Naive thymus-derived CD8-positive, alpha-beta T cell (primary cell): ENCODE results near the gene HSPB3. TPM values are rescaled to one million over a fixed set of nuclear protein-coding genes. Genes with fewer than 3 reads are reported as not detected.
A peak's percentile ranks its signal among the peaks of the same experiment; 100 is the strongest.

Experiments used
- ATAC-seq, 2 donors: fragments of 150-1000 bp; cut with Tn5 transposase in 1 of 2; sonication (Bioruptor Pico), chemical (Tn5 transposase) in 1 of 2; 1 replicate in 1 of 2; 2 replicates in 1 of 2; pipeline ENCODE4 v1.10.0; 2021; ENCODE audit warnings: mild to moderate bottlenecking in 2 of 2, moderate library complexity in 2 of 2
- POLR2A ChIA-PET: fragments of 350-600 bp; sonication (Branson Sonifier 250); formaldehyde crosslinking; loops from one replicate; lab custom pipeline; 2021; ENCODE audit warnings: antibody characterized with exemption; lab: Charles Lee
- DNase-seq, 10 donors: peaks; one replicate each; pipeline versions ENCODE4 v3.0.0 to v3.0.0-alpha.2; 2020 to 2022
- H3K27ac Mint-ChIP-seq, 10 donors: one replicate each; pipeline ENCODE4 v1.8.0; 2020 to 2022; ENCODE audit warnings: mild to moderate bottlenecking in 10 of 10, mixed read lengths in 10 of 10, moderate library complexity in 4 of 10, inconsistent platforms in 1 of 10
- H3K27me3 Mint-ChIP-seq, 5 donors: one replicate each; pipeline ENCODE4 v1.8.0; 2021 to 2022; ENCODE audit warnings: mixed read lengths in 5 of 5
- H3K36me3 Mint-ChIP-seq, 3 donors: one replicate each; pipeline ENCODE4 v1.8.0; 2020 to 2022; ENCODE audit warnings: mixed read lengths in 3 of 3, mild to moderate bottlenecking in 2 of 3, inconsistent platforms in 1 of 3
- H3K4me1 Mint-ChIP-seq, 4 donors: one replicate each; pipeline ENCODE4 v1.8.0; 2021 to 2022; ENCODE audit warnings: mixed read lengths in 4 of 4
- H3K4me3 Mint-ChIP-seq, 10 donors: one replicate each; pipeline ENCODE4 v1.8.0; 2020 to 2022; ENCODE audit warnings: mild to moderate bottlenecking in 10 of 10, mixed read lengths in 10 of 10, moderate library complexity in 6 of 10, inconsistent platforms in 1 of 10
- H3K9me3 Mint-ChIP-seq, 9 donors: one replicate each; pipeline ENCODE4 v1.8.0; 2020 to 2022; ENCODE audit warnings: mixed read lengths in 9 of 9, mild to moderate bottlenecking in 3 of 9, inconsistent platforms in 1 of 9, moderate library complexity in 1 of 9
- polyA plus RNA-seq, 3 donors: library from polyadenylated mRNA; unstranded; fragments of 300-500 nt; fragmentation: Illumina TruSeq; gene quantifications; one replicate each; pipeline ENCODE4 v1.2.3, GENCODE V29; 2021
- total RNA-seq, 8 experiments: library from RNA in 2 of 8; stranded (reverse) in 2 of 8; gene quantifications; one replicate each; pipeline ENCODE4 v1.2.3 and lab custom pipeline; 2021 to 2026

The HSPB3 gene
- total and polyA plus RNA-seq, 5 experiments from 2014 or later: not detected

- H3K9me3 Mint-ChIP-seq: peaks cover 0 to 2% (median 0%) of the 10 kb centered on the region in 9 donors
- H3K4me1 Mint-ChIP-seq: peaks cover 6 to 27% (median 17%) of the 10 kb centered on the region in 4 donors
- POLR2A ChIA-PET: interaction anchor here (0.6 to 1.3 kb wide), 2 partner anchors 48 to 130 kb away, joined by 3 to 4 read pairs; partner anchors contain the start of gene ARL15
- H3K36me3 Mint-ChIP-seq: no peaks in the 10 kb centered on the region
- H3K4me3 Mint-ChIP-seq: peak overlapping the region; percentile 30 to 83 (median 57)
- DNase-seq (peak in 3 of 10 donors; percentile 13 to 39 (median 37)), ATAC-seq (peak; percentile 66 to 76)
- H3K27ac Mint-ChIP-seq: peak overlapping the region; percentile 41 to 88 (median 72)
- H3K27me3 Mint-ChIP-seq: no peaks in the 10 kb centered on the region
Measured at GRCh38 chr5:54440456-54440893, 15.0 kb upstream of the HSPB3 start.

GRCh38 chr5:54442271-54442670 lies 13.2 kb upstream of the HSPB3 start:
- Mint-ChIP-seq H3K36me3 (no peaks in the 10 kb centered on the region), H3K4me3 (no peak overlapping the region), H3K4me1 (peaks cover 6 to 27% (median 17%) of the 10 kb centered on the region in 4 donors), H3K27ac (peak overlapping the region in 1 of 10 donors; percentile 33), H3K27me3 (no peaks in the 10 kb centered on the region), H3K9me3 (no peaks in the 10 kb centered on the region)
- POLR2A ChIA-PET: no interaction called here
- DNase-seq (no peak), ATAC-seq (no peak)

- Mint-ChIP-seq H3K36me3 (no peaks in the 10 kb centered on the region), H3K27me3 (no peaks in the 10 kb centered on the region), H3K27ac (no peak overlapping the region), H3K4me3 (no peak overlapping the region), H3K4me1 (peaks cover 6 to 27% (median 17%) of the 10 kb centered on the region in 4 donors), H3K9me3 (no peaks in the 10 kb centered on the region)
- no peak for DNase-seq
- ATAC-seq: no peak
- POLR2A ChIA-PET: no interaction called here
Measured at GRCh38 chr5:54443270-54443669, 12.2 kb upstream of the HSPB3 start.

- ATAC-seq (no peak), DNase-seq (no peak)
- H3K27me3 Mint-ChIP-seq: no peaks in the 10 kb centered on the region
- POLR2A ChIA-PET: no interaction called here
- H3K27ac Mint-ChIP-seq: no peak overlapping the region
- no peaks in the 10 kb centered on the region for H3K9me3 Mint-ChIP-seq
- H3K4me1 Mint-ChIP-seq: peaks cover 0 to 13% (median 6%) of the 10 kb centered on the region in 4 donors
- no peak overlapping the region for H3K4me3 Mint-ChIP-seq
- H3K36me3 Mint-ChIP-seq: no peaks in the 10 kb centered on the region
Measured at GRCh38 chr5:54445691-54446378, 9.7 kb upstream of the HSPB3 start.

GRCh38 chr5:54446379-54446732 lies 9.1 kb upstream of the HSPB3 start:
- H3K4me1 Mint-ChIP-seq: peaks cover 0 to 8% (median 2%) of the 10 kb centered on the region in 4 donors
- no peaks in the 10 kb centered on the region for H3K27me3 Mint-ChIP-seq
- no peaks in the 10 kb centered on the region for H3K36me3 Mint-ChIP-seq
- ATAC-seq (no peak), DNase-seq (no peak)
- POLR2A ChIA-PET: no interaction called here
- H3K4me3 Mint-ChIP-seq: no peak overlapping the region
- no peak overlapping the region for H3K27ac Mint-ChIP-seq
- no peaks in the 10 kb centered on the region for H3K9me3 Mint-ChIP-seq

GRCh38 chr5:54449923-54450322 lies 5.6 kb upstream of the HSPB3 start:
- POLR2A ChIA-PET: no interaction called here
- H3K9me3 Mint-ChIP-seq: no peaks in the 10 kb centered on the region
- no peaks in the 10 kb centered on the region for H3K36me3 Mint-ChIP-seq
- H3K27me3 Mint-ChIP-seq: peaks cover under 1 to 3% (median 2%) of the 10 kb centered on the region in 5 donors
- no peaks in the 10 kb centered on the region for H3K4me1 Mint-ChIP-seq
- ATAC-seq (no peak), DNase-seq (no peak)
- no peak overlapping the region for H3K27ac Mint-ChIP-seq
- no peak overlapping the region for H3K4me3 Mint-ChIP-seq

- Mint-ChIP-seq H3K4me3 (no peak overlapping the region), H3K27ac (no peak overlapping the region), H3K36me3 (no peaks in the 10 kb centered on the region), H3K27me3 (peaks cover 2 to 8% (median 4%) of the 10 kb centered on the region in 5 donors), H3K4me1 (no peaks in the 10 kb centered on the region), H3K9me3 (no peaks in the 10 kb centered on the region)
- DNase-seq: no peak
- no peak for ATAC-seq
- POLR2A ChIA-PET: no interaction called here
Measured at GRCh38 chr5:54450542-54450941, 5.0 kb upstream of the HSPB3 start.

- H3K4me3 Mint-ChIP-seq: no peak overlapping the region
- H3K36me3 Mint-ChIP-seq: no peaks in the 10 kb centered on the region
- POLR2A ChIA-PET: no interaction called here
- no peaks in the 10 kb centered on the region for H3K4me1 Mint-ChIP-seq
- no peak for DNase-seq
- no peak overlapping the region for H3K27ac Mint-ChIP-seq
- peaks cover 3 to 14% (median 8%) of the 10 kb centered on the region in 5 donors for H3K27me3 Mint-ChIP-seq
- H3K9me3 Mint-ChIP-seq: no peaks in the 10 kb centered on the region
- ATAC-seq: no peak
Measured at GRCh38 chr5:54453046-54453445, 2.5 kb upstream of the HSPB3 start.

GRCh38 chr5:54454602-54455001 lies 897 bp upstream of the HSPB3 start:
- Mint-ChIP-seq H3K27me3 (peaks cover 3 to 16% (median 13%) of the 10 kb centered on the region in 5 donors), H3K4me3 (no peak overlapping the region), H3K9me3 (peaks cover 0 to under 1% (median 0%) of the 10 kb centered on the region in 9 donors), H3K36me3 (no peaks in the 10 kb centered on the region), H3K27ac (no peak overlapping the region), H3K4me1 (no peaks in the 10 kb centered on the region)
- POLR2A ChIA-PET: no interaction called here
- ATAC-seq (no peak), DNase-seq (no peak)

GRCh38 chr5:54457094-54457862 lies 1.8 kb downstream of the HSPB3 start:
- no peak for ATAC-seq
- Mint-ChIP-seq H3K4me1 (no peaks in the 10 kb centered on the region), H3K36me3 (peaks cover 0 to 19% (median 0%) of the 10 kb centered on the region in 3 donors), H3K9me3 (peaks cover 4 to 26% (median 19%) of the 10 kb centered on the region in 9 donors), H3K27me3 (peaks cover 8 to 25% (median 14%) of the 10 kb centered on the region in 5 donors), H3K27ac (no peak overlapping the region), H3K4me3 (no peak overlapping the region)
- DNase-seq: no peak
- POLR2A ChIA-PET: no interaction called here

- Mint-ChIP-seq H3K9me3 (peaks cover 4 to 30% (median 19%) of the 10 kb centered on the region in 9 donors), H3K4me1 (no peaks in the 10 kb centered on the region), H3K27me3 (peaks cover 8 to 25% (median 13%) of the 10 kb centered on the region in 5 donors), H3K4me3 (no peak overlapping the region), H3K27ac (no peak overlapping the region), H3K36me3 (peaks cover 0 to 22% (median 0%) of the 10 kb centered on the region in 3 donors)
- no peak for ATAC-seq
- DNase-seq: no peak
- POLR2A ChIA-PET: no interaction called here
Measured at GRCh38 chr5:54458221-54458620, 2.7 kb downstream of the HSPB3 start.

- no peak overlapping the region for H3K4me3 Mint-ChIP-seq
- POLR2A ChIA-PET: no interaction called here
Measured at GRCh38 chr5:54460181-54460919, 4.9 kb downstream of the HSPB3 start.

More at GRCh38 chr5:54460181-54460919, 4.9 kb downstream of the HSPB3 start:
- Mint-ChIP-seq H3K27me3 (peaks cover 6 to 19% (median 9%) of the 10 kb centered on the region in 5 donors), H3K27ac (peak overlapping the region in 1 of 10 donors; percentile 31), H3K36me3 (peaks cover 0 to 22% (median 0%) of the 10 kb centered on the region in 3 donors), H3K4me1 (no peaks in the 10 kb centered on the region), H3K9me3 (peaks cover 4 to 30% (median 19%) of the 10 kb centered on the region in 9 donors)
- ATAC-seq (no peak), DNase-seq (no peak)
